HEK293T (cell line): ENCODE data around the gene HMGB2.

Experiments used
- ARNT ChIP-seq: fragments of 450-650 bp; IDR thresholded peaks from 2 replicates; pipeline ENCODE4 v1.6.1; 2017; ENCODE audit warnings: mild to moderate bottlenecking
- BHLHE40 ChIP-seq: fragments of 450-650 bp; IDR thresholded peaks from 2 replicates; pipeline ENCODE4 v1.6.1; 2016; ENCODE audit warnings: mild to moderate bottlenecking, moderate library complexity, borderline replicate concordance
- ELF4 ChIP-seq: fragments of 450-650 bp; IDR thresholded peaks from 2 replicates; pipeline ENCODE4 v1.6.1; 2017; ENCODE audit warnings: antibody characterized with exemption
- FOXK2 ChIP-seq: fragments of 450-650 bp; IDR thresholded peaks from 2 replicates; pipeline ENCODE4 v1.6.1; 2016; ENCODE audit warnings: mild to moderate bottlenecking
- FOXM1 ChIP-seq: fragments of 450-650 bp; IDR thresholded peaks from 2 replicates; pipeline ENCODE4 v1.6.1; 2017; ENCODE audit warnings: mild to moderate bottlenecking, borderline replicate concordance
- NFRKB ChIP-seq: fragments of 450-650 bp; IDR thresholded peaks from 2 replicates; pipeline ENCODE4 v1.6.1; 2016; ENCODE audit warnings: mild to moderate bottlenecking, moderate library complexity
- SP1 ChIP-seq: fragments of 450-650 bp; IDR thresholded peaks from 2 replicates; pipeline ENCODE4 v1.6.1; 2017

DNA sequence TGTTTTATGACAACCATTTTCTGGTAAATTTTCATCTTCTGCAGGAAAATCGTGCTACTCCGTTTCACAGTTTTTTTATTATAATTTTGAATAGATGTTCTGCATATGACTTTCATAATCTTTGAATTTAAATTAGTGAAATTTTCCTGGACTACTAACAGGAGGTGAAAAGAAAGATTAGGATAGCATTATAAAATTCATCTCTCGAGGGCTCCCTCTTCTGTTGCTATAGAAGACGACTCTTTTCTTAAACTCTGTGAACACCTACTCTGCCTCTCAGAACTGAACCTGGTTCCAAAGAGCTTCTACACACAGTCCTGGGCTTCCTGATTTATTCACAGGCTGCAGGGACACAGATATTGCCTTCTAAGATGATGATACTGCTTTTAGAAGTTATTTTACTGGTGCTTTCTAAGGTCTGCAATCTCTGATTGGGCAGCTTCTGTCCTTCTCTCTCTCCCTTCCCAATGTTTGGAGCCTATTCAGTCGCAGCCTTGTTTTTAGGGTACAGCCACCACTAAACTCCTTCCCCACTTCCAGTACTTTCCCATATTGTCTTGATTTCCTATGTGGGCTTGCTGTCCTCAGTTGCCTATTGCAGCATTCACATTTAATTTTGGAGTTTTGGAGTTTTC lies 26.5 kb upstream of the HMGB2 start:
- no peak for TF ChIP-seq FOXM1
- no peak for TF ChIP-seq ARNT
- TF ChIP-seq FOXK2: no peak
- TF ChIP-seq SP1: no peak
- TF ChIP-seq BHLHE40: no peak
- no peak for TF ChIP-seq ELF4
- TF ChIP-seq NFRKB: no peak
